ENCODE results near the gene DOCK8.

DOCK8 gene

DNA sequence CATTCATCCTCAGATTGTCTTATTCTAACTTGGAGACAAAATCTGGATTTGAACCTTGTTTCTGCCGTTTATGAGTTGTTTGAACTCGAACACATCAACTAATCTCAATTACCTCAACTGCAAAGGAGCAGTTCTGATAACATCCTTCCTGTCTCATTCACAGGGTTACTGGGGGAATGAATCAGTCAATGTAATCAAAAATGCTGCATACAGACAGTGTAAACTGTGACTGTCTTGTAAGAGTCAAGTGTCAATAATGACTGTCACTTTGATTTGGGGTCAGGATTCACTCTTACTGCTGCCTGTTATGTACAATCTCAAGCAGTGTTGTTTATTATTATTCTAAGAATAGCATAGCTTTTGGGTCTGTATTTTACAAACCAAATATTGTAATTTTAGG lies 273.8 kb downstream of the DOCK8 start:
- H3K9me3 ChIP-seq (ENCODE audit: control insufficient read depth, low read length), result no peaks in the 10 kb centered on the region
- H3K4me3 ChIP-seq (ENCODE audit: low read length), result no peak overlapping the region
- H3K36me3 ChIP-seq (ENCODE audit: control insufficient read depth, insufficient read depth, low read length), result no peaks in the 10 kb centered on the region
- H3K9ac ChIP-seq (ENCODE audit: low read length), result no peak overlapping the region
- H3K4me1 ChIP-seq (ENCODE audit: control insufficient read depth, insufficient read depth, low read length), result peaks cover 25% of the 10 kb centered on the region
- no peaks in the 10 kb centered on the region for H3K27me3 ChIP-seq (ENCODE audit: control insufficient read depth, insufficient read depth, low read length)

DNA sequence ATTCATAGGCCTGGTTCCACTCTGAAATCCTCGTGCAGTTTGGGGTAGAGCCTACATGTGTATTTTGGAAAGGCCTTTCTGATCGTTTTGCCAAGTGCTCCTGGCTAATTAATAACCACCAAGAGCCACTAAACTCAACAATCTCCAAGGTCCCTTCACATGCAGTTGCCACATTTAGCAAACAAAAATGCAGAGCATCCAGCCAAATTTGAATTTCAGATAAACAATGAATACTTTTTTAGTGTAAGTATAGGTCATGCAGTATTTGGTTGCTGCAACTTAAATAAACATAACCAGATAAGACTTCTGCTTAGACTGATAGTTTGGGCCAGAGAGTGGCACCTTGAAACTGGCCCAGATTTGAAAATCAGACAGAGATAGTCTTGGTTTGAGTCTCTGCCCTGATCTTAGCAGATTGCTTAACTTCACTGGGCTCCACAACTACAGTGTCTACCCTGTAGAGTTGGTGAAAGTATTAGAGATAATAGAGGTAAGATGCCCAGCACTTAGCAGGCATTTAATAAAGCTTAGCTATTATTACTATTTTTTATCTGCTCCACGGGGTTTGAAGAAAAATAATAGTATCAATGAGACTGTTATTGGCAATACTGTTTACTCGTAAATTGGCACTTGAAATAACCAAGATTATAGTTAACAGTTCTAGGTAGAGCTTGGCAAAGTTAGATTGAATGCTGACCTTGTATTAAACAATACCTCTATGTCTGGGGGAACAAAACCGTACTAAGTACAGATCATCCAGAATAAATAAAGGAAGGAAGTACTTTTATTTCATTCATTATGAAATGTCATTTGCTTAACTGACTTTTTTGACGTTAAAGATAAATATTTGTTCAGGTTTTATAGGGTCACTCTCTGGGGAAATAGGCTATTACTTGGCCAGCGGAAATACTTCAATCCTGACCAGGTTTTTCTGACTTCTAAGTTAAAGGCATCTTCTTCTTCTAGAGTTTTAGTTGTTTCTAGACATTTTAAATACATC lies 274.8 kb downstream of the DOCK8 start:
- H3K4me3 ChIP-seq (ENCODE audit: low read length), result no peak overlapping the region
- H3K4me1 ChIP-seq (ENCODE audit: control insufficient read depth, insufficient read depth, low read length), result peaks cover 28% of the 10 kb centered on the region

DNA sequence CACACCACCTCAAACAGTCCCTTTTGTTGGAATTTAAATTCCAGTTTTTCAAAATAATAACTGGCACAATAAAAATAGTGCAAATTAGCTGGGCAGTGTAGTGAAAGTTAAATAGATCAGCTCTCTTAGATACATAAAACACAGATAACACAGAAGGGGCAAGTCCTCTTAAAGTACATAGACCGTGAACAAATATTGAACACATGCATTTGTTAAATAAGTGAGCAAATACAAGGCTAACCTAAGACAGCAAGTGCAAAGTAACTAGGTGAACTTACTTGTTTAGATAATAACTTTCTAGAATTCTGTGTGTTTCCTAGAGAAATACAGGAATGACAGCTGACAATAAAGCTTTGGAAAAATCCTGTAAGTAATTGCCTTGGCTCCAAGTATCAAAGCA lies 280.1 kb downstream of the DOCK8 start:
- Histone ChIP-seq H3K9ac (ENCODE audit: low read length) (no peak overlapping the region), H3K36me3 (ENCODE audit: control insufficient read depth, insufficient read depth, low read length) (no peaks in the 10 kb centered on the region), H3K4me1 (ENCODE audit: control insufficient read depth, insufficient read depth, low read length) (peaks cover 24% of the 10 kb centered on the region), H3K27me3 (ENCODE audit: control insufficient read depth, insufficient read depth, low read length) (no peaks in the 10 kb centered on the region), H3K9me3 (ENCODE audit: control insufficient read depth, low read length) (no peaks in the 10 kb centered on the region), H3K4me3 (ENCODE audit: low read length) (no peak overlapping the region)

More for the DNA sequence above, 274.8 kb downstream of the DOCK8 start:
- Histone ChIP-seq H3K9ac (ENCODE audit: low read length) (no peak overlapping the region), H3K9me3 (ENCODE audit: control insufficient read depth, low read length) (no peaks in the 10 kb centered on the region), H3K27me3 (ENCODE audit: control insufficient read depth, insufficient read depth, low read length) (no peaks in the 10 kb centered on the region), H3K36me3 (ENCODE audit: control insufficient read depth, insufficient read depth, low read length) (no peaks in the 10 kb centered on the region)

DNA sequence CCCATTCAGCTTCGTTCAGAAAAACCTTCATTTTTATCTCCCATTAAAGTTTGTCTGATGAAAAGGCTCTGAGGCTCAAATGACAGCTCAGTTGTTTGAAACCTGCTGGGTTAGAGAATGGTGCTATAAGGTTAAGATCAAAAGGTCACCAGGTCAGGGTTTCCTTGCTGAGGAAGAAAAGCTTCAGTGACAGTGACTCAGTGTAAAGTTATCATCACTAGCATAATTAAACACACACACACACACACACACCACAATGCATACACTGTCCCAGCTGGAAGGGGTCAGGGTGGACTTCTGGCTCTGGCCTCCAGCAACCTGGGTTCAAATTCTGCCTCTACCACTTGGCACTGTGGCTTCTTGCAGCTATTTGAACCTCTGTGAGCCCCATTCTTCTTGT lies 281.1 kb downstream of the DOCK8 start:
- no peaks in the 10 kb centered on the region for H3K36me3 ChIP-seq (ENCODE audit: control insufficient read depth, insufficient read depth, low read length)
- H3K4me3 ChIP-seq (ENCODE audit: low read length), result no peak overlapping the region
- no peak overlapping the region for H3K9ac ChIP-seq (ENCODE audit: low read length)
- H3K27me3 ChIP-seq (ENCODE audit: control insufficient read depth, insufficient read depth, low read length), result no peaks in the 10 kb centered on the region
- peaks cover 20% of the 10 kb centered on the region for H3K4me1 ChIP-seq (ENCODE audit: control insufficient read depth, insufficient read depth, low read length)
- no peaks in the 10 kb centered on the region for H3K9me3 ChIP-seq (ENCODE audit: control insufficient read depth, low read length)

DNA sequence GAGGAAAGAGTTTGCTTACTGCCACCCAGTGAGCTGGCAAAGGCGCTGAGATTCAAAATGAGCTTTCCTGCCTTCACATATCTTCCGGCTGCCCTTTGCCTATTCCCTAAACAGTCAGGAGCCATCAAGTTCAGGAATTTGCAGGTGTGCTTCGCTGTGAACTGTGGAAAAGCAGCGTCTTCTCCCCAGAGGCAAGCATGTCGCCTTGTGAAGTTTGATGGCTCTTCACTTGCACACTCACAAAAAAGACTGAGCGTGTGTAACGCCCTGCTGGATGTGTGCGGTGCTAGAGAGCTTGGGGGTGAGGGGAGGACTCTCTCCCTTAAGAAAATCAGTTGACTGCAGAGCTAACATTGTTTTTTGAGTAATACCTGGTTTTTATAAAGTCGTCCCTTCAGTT lies 288.7 kb downstream of the DOCK8 start:
- peaks cover 17% of the 10 kb centered on the region for H3K4me1 ChIP-seq (ENCODE audit: control insufficient read depth, insufficient read depth, low read length)
- H3K36me3 ChIP-seq (ENCODE audit: control insufficient read depth, insufficient read depth, low read length), result no peaks in the 10 kb centered on the region
- H3K4me3 ChIP-seq (ENCODE audit: low read length), result peak overlapping the region; percentile 31
- peak overlapping the region; percentile 55 for H3K9ac ChIP-seq (ENCODE audit: low read length)
- H3K9me3 ChIP-seq (ENCODE audit: control insufficient read depth, low read length), result no peaks in the 10 kb centered on the region
- no peaks in the 10 kb centered on the region for H3K27me3 ChIP-seq (ENCODE audit: control insufficient read depth, insufficient read depth, low read length)

DNA sequence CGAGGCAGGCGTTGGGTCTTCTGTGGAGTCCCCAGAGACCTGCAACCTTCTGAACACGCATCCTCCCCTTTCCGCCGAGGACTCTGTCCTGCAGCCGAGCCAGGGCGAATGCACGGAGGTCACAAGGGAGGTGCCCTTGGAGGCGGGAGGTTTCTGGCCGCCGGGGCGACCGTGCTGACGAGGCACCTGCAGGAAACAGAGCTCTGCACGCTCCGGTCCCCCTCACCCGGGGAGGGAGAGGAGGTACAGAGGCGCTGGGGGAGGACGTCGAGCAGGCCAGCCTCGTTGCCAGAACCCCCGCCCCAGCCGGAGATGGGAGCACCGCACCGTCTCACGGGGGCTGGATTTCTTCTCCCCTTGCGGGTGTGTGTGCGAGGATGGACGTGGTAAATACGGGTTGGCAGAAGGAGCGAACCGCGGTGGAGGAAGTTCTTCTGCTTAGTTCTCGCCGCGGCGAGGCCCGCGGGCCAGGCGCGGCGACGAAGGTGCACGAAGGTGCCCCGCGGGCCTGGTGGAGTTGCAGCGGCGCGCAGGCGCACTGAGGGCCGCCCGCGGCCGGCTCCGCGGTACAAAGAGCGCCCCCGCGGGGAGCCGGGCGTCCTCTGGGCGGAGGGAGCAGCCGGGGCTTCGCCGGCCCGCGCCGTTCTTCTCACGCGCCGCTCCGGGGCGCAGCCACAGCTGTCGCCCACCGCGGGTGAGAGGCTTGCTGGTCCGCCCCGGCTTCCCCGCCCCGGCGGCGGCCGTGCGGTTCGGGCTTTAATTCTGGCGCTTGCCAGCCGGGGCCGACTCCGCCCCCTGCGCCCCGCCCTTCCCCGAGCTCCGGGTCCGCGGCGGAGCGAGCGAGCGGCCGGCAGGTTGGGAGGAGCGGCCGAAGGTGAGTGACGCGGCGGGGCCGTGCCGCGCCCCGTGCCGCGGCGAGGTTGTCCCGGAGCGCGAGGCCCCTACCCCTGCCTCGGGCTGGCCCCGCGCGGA lies 289.5 kb downstream of the DOCK8 start, which contains the start of gene KANK1:
KANK1 (plus strand) TSS at position 815 of the 972 bp plus-strand sequence.
- H3K27me3 ChIP-seq (ENCODE audit: control insufficient read depth, insufficient read depth, low read length), result no peaks in the 10 kb centered on the region
- H3K4me1 ChIP-seq (ENCODE audit: control insufficient read depth, insufficient read depth, low read length), result peaks cover 17% of the 10 kb centered on the region
- H3K9ac ChIP-seq (ENCODE audit: low read length), result peak within 1 kb of the TSS; percentile 66
- H3K36me3 ChIP-seq (ENCODE audit: control insufficient read depth, insufficient read depth, low read length), result no peaks in the 10 kb centered on the region
- peak within 1 kb of the TSS; percentile 56 for H3K4me3 ChIP-seq (ENCODE audit: low read length)
- H3K9me3 ChIP-seq (ENCODE audit: control insufficient read depth, low read length), result no peaks in the 10 kb centered on the region

DNA sequence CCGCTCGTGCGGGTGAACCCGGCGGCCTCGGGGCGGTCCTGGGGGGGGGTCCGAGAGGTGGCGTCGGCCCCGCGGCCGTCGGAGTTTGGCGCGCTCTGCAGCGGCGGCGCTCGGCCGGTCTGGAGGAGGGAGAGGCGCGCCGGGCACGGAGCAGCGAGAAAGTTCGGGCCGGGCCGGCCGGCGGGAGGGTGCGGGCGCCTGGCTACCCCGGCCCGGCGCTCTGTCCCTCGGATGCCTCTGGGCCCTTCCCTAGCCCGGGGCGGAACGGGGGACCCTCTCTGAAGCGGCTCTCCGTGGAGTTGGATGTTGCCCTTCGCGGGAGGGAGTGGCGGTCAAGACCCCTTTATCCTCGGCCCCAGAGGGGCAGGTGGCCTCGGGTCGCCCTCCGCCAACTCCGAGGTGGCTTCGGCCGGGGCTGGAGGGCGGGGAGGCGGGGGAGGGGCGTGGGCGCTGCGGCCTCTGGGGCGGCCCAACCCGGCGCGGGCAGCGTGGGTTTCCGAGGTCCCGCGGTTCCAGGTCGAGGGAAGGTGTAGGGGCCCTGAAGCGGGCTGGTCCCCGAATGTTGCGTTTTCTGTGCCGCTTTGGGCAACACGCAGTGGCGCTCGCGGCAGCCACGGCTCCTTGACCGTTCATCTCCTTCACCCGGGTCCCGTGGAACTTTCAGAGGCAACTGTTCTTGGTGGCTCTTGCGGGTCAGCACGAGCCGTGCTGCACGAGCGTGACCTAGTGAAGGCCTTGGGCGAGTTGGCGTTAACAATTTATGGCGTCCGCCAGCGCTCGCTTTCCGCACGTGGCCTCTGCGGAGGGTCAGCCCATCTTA lies 290.5 kb downstream of the DOCK8 start:
- Histone ChIP-seq H3K9ac (ENCODE audit: low read length) (peak overlapping the region; percentile 66), H3K4me3 (ENCODE audit: low read length) (peak overlapping the region; percentile 56), H3K36me3 (ENCODE audit: control insufficient read depth, insufficient read depth, low read length) (no peaks in the 10 kb centered on the region), H3K9me3 (ENCODE audit: control insufficient read depth, low read length) (no peaks in the 10 kb centered on the region), H3K4me1 (ENCODE audit: control insufficient read depth, insufficient read depth, low read length) (peaks cover 17% of the 10 kb centered on the region), H3K27me3 (ENCODE audit: control insufficient read depth, insufficient read depth, low read length) (no peaks in the 10 kb centered on the region)

DNA sequence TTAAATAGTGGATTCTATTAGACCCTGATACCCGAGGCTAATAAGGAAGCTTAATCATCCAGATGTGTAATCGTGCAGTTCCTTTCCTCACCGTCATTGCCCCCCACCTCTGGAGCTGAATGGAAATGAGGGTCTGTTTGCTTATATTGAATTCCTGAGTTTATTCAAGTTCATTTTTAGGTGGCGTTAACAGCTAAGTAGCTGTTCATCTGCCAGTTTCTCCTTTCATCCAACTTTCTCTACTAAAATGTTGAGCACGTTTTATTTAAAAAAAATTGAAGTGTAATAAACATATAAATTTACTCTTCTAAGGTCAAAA lies 291.0 kb downstream of the DOCK8 start:
- H3K36me3 ChIP-seq (ENCODE audit: control insufficient read depth, insufficient read depth, low read length), result no peaks in the 10 kb centered on the region
- peak overlapping the region; percentile 66 for H3K9ac ChIP-seq (ENCODE audit: low read length)
- H3K4me3 ChIP-seq (ENCODE audit: low read length), result peak overlapping the region; percentile 56
- H3K27me3 ChIP-seq (ENCODE audit: control insufficient read depth, insufficient read depth, low read length), result no peaks in the 10 kb centered on the region
- H3K9me3 ChIP-seq (ENCODE audit: control insufficient read depth, low read length), result no peaks in the 10 kb centered on the region
- H3K4me1 ChIP-seq (ENCODE audit: control insufficient read depth, insufficient read depth, low read length), result peaks cover 17% of the 10 kb centered on the region

DNA sequence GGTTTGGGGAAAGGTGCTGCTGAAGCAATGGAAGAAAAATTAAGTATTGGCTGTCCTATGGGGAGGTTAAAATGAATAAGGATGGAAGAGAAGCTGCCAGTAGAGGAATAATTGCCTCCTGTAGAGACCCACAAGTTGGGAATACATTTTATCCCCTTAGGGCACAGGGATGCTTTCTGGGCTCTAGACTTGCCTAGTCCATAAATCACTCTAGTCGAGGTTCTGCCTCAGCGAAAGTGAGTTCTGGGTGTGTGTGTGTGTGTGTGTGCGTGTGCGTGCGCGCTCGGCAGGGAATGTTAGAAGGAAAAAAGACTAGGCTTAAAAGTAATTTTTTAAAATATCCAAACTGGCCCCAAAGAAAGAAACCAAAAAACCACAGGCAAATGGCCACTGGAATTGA lies 291.6 kb downstream of the DOCK8 start:
- H3K27me3 ChIP-seq (ENCODE audit: control insufficient read depth, insufficient read depth, low read length), result no peaks in the 10 kb centered on the region
- no peak overlapping the region for H3K4me3 ChIP-seq (ENCODE audit: low read length)
- peaks cover 17% of the 10 kb centered on the region for H3K4me1 ChIP-seq (ENCODE audit: control insufficient read depth, insufficient read depth, low read length)
- H3K36me3 ChIP-seq (ENCODE audit: control insufficient read depth, insufficient read depth, low read length), result no peaks in the 10 kb centered on the region
- H3K9me3 ChIP-seq (ENCODE audit: control insufficient read depth, low read length), result no peaks in the 10 kb centered on the region
- H3K9ac ChIP-seq (ENCODE audit: low read length), result no peak overlapping the region

DNA sequence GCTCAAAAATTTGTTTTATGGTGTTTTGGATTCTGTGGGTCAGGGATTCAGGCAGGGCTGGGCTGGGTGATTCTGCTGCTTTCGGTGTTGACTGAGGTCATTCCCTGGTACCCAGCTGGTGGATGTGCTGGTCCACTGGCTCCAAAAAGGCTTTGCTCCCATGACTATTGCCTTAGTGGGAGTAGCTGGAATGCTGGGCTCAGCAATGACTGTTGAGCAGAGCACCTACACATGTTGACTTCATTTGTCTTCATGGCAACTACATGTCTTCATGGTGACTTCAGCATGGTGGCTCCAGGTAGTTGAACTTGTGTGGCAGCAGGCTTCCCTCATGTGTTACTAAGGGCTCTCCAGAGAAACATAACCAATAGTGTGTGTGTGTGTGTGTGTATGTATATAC lies 297.2 kb downstream of the DOCK8 start:
- Histone ChIP-seq H3K4me3 (ENCODE audit: low read length) (no peak overlapping the region), H3K36me3 (ENCODE audit: control insufficient read depth, insufficient read depth, low read length) (no peaks in the 10 kb centered on the region), H3K9me3 (ENCODE audit: control insufficient read depth, low read length) (no peaks in the 10 kb centered on the region), H3K4me1 (ENCODE audit: control insufficient read depth, insufficient read depth, low read length) (no peaks in the 10 kb centered on the region), H3K9ac (ENCODE audit: low read length) (no peak overlapping the region), H3K27me3 (ENCODE audit: control insufficient read depth, insufficient read depth, low read length) (no peaks in the 10 kb centered on the region)

DNA sequence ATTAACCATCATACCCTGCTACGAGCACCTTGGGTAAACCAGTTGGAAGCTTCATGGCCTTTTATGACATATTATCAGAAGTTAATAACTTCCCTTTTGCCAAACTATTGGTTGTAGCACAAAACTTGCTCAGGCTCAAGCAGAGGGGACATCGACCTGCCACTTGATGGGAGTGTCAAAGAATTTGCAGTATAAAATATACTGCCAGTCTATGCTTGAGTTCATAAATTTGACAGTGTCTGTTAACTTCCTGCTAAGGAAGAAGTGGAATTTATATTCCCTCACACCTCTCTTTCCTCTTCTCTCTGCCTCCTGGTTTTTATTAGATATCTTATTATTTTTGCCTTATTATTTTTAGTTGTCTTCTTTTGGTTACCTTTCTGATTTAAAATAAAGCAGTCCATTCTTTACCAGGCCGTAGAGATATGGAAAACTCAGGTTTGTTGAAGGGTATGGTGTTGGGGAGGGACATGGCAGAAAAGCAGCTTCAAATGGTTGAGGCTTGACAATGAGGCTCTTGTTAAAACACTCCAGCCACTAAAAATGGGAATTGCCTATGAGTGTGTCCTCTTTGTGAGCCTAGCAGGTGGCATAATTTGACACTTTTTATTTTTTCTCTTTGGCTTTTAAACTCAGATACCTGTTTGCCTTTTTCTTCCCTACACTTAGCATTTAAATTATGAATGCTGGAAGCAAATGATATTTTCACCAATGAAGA lies 298.0 kb downstream of the DOCK8 start:
- H3K9me3 ChIP-seq (ENCODE audit: control insufficient read depth, low read length), result no peaks in the 10 kb centered on the region
- no peaks in the 10 kb centered on the region for H3K36me3 ChIP-seq (ENCODE audit: control insufficient read depth, insufficient read depth, low read length)
- H3K9ac ChIP-seq (ENCODE audit: low read length), result no peak overlapping the region
- no peak overlapping the region for H3K4me3 ChIP-seq (ENCODE audit: low read length)
- no peaks in the 10 kb centered on the region for H3K27me3 ChIP-seq (ENCODE audit: control insufficient read depth, insufficient read depth, low read length)
- H3K4me1 ChIP-seq (ENCODE audit: control insufficient read depth, insufficient read depth, low read length), result no peaks in the 10 kb centered on the region
